IPS-18c (cell line): Measurements from ENCODE around the gene LRCH1.
"Not testable (repeated sequence)": the region's sequence is repeated elsewhere in the genome, so short reads cannot be mapped to it uniquely, and the experiment has no call there.

ENCODE experiments used
- H3K4me3 ChIP-seq: 2 replicates; pipeline ENCODE4 v1.7.0; 2013; ENCODE audit warnings: low read depth, mild to moderate bottlenecking, low read length, moderate library complexity; ENCODE audit not compliant: insufficient read depth
- H3K9me3 ChIP-seq: one replicate; pipeline ENCODE4 v1.6.1; 2013; ENCODE audit warnings: mild to moderate bottlenecking, low read length, moderate library complexity; ENCODE audit not compliant: control insufficient read depth, insufficient read depth

The LRCH1 gene

DNA sequence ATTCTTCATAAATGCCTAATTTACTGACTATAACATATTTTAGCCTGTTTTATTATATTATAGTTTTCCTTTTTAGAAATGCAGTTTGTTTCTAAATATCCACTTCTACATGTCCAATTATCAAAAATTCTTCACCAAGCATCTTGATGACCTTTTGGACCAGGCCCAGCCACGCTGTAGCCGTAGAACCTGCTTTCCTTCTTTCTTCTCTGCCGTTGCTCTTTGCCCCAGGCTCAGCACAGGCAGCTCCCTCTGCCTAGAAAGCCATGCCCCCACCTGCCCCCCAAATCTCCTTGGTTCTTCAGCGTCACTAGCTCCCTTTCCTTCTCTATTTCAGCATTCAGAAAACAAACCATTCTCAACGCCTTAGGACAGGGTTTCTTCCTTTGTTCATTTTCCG is 178.6 kb downstream of the LRCH1 start:
- Histone ChIP-seq H3K9me3 (no peaks in the 10 kb centered on the region), H3K4me3 (no peak overlapping the region)

GRCh38 chr13:46735425-46735824 is 182.5 kb downstream of the LRCH1 start:
- Histone ChIP-seq H3K4me3 (no peak overlapping the region), H3K9me3 (no peaks in the 10 kb centered on the region)

DNA sequence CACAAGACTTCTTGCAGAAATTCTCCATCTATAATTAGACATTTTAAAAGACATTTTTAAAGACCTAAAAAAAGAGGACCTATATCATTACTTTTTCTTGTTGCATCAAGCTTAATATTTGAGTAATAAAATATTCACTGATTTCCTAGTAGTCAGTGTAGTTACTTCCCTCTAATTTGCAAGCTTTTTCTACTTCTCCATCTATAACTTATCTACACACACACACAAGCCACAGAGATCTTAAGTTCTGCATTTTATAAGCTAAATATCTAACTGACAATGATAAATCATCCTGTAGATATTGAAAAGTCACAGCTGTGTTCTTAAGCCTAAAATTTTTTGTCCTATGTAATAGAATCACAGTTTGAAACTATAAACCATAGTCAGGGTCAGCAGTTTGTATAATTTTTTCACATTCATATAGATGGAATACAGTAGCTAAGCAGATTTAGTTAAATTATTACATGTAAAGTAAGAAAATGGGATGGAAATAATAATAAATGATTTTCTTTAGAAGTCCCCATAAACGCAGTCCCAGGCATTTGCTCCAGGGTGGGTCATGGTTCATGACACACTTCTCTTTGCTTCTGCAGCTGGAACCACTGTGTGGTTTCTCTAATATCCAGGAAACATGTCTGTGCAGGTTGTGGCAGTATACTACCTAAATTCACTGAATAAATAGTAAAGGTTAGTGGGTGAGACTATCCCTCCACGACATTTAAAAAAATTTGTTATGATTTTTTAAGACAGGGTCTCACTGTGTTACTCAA is 183.8 kb downstream of the LRCH1 start:
- H3K4me3 ChIP-seq, result no peak overlapping the region
- H3K9me3 ChIP-seq, result no peaks in the 10 kb centered on the region

- Histone ChIP-seq H3K9me3 (no peaks in the 10 kb centered on the region), H3K4me3 (no peak overlapping the region)
Measured at GRCh38 chr13:46738055-46738454, 185.1 kb downstream of the LRCH1 start.

DNA sequence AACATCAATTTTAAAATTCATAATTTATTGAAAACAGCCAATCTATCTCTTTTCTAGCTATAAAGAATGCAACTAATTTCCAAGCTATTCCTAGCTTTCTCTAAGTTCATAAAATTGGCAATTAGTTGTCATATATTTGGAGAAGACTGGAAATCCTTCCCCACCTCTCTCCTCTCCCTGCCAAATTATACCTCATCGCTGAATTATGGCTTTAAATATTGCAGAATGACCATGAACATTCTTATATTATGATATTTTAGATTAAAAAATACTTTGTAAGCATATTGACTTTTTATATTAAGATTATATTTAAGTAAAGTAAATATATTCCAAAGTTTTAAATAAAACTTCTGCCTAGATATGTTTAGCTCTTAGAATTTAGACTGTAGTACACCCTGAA is 185.8 kb downstream of the LRCH1 start:
- Histone ChIP-seq H3K4me3 (no peak overlapping the region), H3K9me3 (no peaks in the 10 kb centered on the region)

- H3K9me3 ChIP-seq, result peaks cover under 1% of the 10 kb centered on the region
- no peak overlapping the region for H3K4me3 ChIP-seq
Measured at GRCh38 chr13:46739447-46740098, 186.6 kb downstream of the LRCH1 start.

DNA sequence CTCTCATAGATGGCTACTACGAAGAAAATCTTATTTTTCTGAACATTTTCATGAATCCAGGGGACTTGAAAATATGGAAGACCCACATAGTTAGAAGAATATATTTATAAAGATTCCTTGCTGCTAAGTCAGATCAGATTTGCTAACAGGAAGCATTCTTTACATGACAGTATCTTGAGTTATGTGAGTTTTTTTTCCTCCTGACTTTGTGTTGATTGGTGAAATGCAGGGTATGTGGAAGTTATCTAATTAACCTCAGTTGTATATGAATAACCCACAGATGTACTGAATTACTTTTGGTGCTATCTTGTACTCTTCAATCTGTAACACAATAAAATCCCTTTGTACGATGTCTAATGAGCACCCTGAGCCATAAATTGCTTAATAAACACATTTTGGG is 190.2 kb downstream of the LRCH1 start:
- Histone ChIP-seq H3K4me3 (no peak overlapping the region), H3K9me3 (peaks cover 2% of the 10 kb centered on the region)

DNA sequence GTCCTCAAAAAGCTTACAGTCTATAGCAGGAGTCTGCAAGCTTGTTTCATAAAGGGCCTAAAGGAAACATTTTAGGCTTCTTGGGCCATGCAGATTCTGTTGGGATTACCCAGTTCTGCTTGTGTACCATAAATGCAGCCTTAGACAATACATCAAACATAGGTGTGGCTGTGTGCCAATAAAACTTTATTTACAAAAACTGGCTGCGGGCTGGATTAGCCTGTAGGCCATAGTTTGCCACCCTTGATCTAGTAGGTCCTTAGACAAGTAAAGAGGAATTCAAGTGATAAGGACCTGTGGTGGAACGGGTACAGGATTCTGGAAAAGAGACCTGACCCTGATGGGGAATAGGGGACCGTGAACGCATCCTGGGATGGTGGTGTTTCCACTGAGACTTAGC is 192.1 kb downstream of the LRCH1 start:
- H3K9me3 ChIP-seq, result peaks cover 2% of the 10 kb centered on the region

GRCh38 chr13:46745706-46746105 is 192.7 kb downstream of the LRCH1 start:
- peaks cover 2% of the 10 kb centered on the region for H3K9me3 ChIP-seq

More for the DNA sequence above, 192.1 kb downstream of the LRCH1 start:
- no peak overlapping the region for H3K4me3 ChIP-seq

DNA sequence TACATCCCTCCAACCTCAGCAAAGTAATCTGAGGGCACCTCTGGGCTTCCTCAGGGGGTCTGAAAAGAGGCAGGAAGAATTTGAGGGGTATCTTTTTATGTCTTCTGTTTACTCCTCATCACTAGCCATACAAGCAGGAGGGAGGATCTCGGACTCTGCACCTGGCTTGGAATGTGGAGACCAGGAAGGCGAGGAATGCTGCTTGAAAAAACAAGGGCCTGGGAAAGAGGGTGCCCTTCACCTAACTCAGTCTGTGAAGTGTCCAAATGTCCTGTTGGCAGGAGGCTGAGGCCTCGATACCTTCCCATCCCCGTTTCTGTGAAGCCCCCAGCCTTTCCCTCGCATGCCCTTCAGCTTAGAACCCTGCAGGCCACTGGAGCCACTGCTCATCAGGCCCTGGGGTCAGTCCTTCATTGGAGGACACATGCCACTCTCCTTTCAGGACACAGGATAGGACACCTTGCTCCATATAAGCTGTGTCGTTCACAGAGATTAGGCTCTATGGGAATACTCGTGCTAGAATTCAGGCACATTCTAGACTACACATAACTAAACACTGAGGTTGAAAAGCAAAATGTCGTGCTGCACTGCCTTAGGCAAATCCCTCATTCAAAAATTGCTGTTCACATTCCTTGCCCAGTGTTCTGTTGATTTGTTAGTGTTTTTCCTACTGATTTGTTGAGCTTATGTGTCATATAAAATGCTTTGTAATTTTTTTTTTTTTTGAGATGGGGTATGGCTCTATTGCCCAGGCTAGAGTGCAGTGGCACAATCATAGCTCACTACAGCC is 194.3 kb downstream of the LRCH1 start:
- Histone ChIP-seq H3K4me3 (no peak overlapping the region), H3K9me3 (peaks cover 2% of the 10 kb centered on the region)

More at GRCh38 chr13:46745706-46746105, 192.7 kb downstream of the LRCH1 start:
- no peak overlapping the region for H3K4me3 ChIP-seq

DNA sequence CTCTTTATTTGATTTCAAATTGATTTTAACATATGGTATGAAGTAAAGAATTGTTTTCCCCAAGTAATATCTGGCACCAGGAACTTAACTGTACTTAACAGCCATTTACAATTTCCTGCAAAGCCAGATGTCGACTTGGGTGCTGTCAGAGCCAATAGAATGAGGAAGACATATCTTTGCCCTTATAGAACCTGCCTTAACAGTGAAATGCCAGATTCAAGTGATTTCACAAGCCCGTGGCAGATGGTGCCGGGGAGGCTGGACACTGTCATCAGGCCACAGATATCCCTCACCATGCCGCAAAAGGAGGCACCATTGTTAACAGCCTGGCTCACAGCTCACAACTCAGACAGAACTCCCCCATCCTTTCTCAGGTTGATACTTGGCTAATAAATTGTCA is 195.3 kb downstream of the LRCH1 start:
- H3K9me3 ChIP-seq, result peaks cover 2% of the 10 kb centered on the region
- H3K4me3 ChIP-seq, result no peak overlapping the region

- no peak overlapping the region for H3K4me3 ChIP-seq
- H3K9me3 ChIP-seq, result no peaks in the 10 kb centered on the region
Measured at GRCh38 chr13:46749951-46750350, 197.0 kb downstream of the LRCH1 start.

DNA sequence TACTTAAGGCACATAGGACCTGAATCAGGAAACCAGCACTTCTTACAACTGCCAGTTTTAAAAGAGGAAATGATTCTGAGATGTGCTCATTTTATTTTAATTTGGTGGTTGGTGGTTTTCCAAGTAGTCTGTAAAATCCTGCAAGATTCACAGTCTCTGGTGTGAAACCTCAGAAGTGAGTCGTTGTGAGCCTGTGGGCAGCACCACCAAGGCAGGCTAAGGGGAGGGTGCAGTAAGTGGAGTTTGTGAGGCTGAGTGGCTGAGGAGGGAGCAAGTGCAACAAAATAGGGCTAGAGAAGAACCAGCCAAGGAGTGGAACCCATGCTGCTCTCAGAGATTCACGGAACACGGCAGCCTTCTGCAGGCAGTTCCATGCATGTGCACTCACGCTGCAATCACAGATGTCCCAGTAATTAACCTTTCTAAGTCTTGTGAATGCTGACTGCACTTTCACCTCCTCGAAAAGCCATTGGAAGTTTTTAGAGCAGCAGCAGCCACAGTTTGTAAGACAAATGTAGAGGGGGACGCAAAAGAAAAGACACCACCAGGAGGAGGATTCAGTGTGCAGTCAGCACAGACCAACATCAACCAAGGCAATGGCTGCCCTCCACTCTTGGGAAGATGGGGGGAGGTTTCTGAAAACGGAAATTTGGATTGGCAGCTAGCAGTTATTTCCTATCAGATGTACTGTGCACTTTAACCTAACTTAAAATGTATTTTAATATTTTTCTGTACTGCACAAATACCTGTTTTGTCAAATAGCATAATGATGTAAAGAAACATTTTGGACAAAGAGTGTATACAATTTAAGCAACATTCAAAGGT is 199.1 kb downstream of the LRCH1 start:
- H3K9me3 ChIP-seq, result no peaks in the 10 kb centered on the region

DNA sequence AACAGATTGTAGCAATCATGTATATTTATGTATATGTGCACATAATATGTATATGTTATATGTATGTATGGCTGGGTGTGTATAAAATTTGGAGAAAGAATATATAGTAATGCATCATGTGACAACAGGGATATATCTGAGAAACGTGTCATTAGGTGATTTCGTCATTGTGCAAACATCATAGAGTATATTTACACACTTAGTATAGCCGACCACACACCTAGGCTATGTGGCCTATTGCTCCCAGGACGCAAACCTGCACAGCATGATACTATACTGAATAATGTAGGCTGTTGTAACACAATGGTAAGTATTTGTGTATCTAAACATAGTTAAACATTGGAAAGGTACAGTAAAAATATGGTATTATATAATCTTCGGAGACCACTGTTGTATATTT is 200.2 kb downstream of the LRCH1 start:
- no peak overlapping the region for H3K4me3 ChIP-seq
- H3K9me3 ChIP-seq, result no peaks in the 10 kb centered on the region

More for the DNA sequence above, 199.1 kb downstream of the LRCH1 start:
- H3K4me3 ChIP-seq, result no peak overlapping the region

DNA sequence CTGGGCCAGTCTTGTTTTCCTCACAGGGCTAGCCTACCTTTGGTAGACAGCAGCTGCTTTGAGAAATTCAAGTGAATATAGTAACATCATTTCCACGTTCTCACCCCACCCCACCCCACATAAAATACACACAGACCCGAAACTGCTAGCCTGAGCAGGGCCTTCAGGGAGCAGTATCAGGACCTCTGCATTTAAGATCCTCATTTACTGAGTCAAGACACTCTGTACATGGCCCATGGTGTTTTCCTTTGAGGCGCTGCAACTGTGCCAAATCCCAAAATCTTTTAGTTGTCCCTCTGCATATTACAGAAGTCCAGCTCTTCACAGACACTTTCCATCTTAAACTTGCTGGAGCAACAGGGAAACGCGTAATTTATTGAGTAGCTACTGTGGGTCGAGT is 200.9 kb downstream of the LRCH1 start:
- no peak overlapping the region for H3K4me3 ChIP-seq
- H3K9me3 ChIP-seq, result no peaks in the 10 kb centered on the region

GRCh38 chr13:46754812-46755211 is 201.8 kb downstream of the LRCH1 start:
- H3K9me3 ChIP-seq, result no peaks in the 10 kb centered on the region
- H3K4me3 ChIP-seq, result no peak overlapping the region

GRCh38 chr13:46755508-46755907 is 202.5 kb downstream of the LRCH1 start:
- not testable (repeated sequence) for H3K4me3 ChIP-seq, H3K9me3 ChIP-seq
